ENCODE measurements around the gene COIL.

- TF ChIP-seq, protein P1, sequence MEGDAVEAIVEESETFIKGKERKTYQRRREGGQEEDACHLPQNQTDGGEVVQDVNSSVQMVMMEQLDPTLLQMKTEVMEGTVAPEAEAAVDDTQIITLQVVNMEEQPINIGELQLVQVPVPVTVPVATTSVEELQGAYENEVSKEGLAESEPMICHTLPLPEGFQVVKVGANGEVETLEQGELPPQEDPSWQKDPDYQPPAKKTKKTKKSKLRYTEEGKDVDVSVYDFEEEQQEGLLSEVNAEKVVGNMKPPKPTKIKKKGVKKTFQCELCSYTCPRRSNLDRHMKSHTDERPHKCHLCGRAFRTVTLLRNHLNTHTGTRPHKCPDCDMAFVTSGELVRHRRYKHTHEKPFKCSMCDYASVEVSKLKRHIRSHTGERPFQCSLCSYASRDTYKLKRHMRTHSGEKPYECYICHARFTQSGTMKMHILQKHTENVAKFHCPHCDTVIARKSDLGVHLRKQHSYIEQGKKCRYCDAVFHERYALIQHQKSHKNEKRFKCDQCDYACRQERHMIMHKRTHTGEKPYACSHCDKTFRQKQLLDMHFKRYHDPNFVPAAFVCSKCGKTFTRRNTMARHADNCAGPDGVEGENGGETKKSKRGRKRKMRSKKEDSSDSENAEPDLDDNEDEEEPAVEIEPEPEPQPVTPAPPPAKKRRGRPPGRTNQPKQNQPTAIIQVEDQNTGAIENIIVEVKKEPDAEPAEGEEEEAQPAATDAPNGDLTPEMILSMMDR (IDR thresholded peaks at IDR 0.05; ENCODE audit: borderline replicate concordance, extremely low read depth, low read length, poor library complexity, severe bottlenecking), result no peak
- no peak for TF ChIP-seq EZH2 (IDR thresholded peaks at IDR 0.05; ENCODE audit: borderline replicate concordance, low read depth, low read length, severe bottlenecking)
Measured at GRCh38 chr17:56903560-56903959, 57.3 kb downstream of the COIL start.

Data from DND-41 (cell line).